NCI-H2227 (cell line): ENCODE results near the gene CDK16.

Source experiments
- DNase-seq: peaks from one replicate; lab custom pipeline; 2025; ENCODE audit not compliant: unreplicated experiment; lab: John Stamatoyannopoulos, UW

CDK16 gene

GRCh38 chrX:47206316-47206715 is 12.2 kb upstream of the CDK16 start:
- DNase-seq, result no peak

GRCh38 chrX:47208108-47208507 is 10.4 kb upstream of the CDK16 start:
- DNase-seq, result no peak

GRCh38 chrX:47209508-47210238 is 8.8 kb upstream of the CDK16 start:
- no peak for DNase-seq

- DNase-seq, result no peak
These were observed 7.6 kb upstream of the CDK16 start for GRCh38 chrX:47210661-47211425.

- DNase-seq, result no peak
These were observed 5.8 kb upstream of the CDK16 start for GRCh38 chrX:47212381-47213293.

- no peak for DNase-seq
These were observed 3.9 kb upstream of the CDK16 start for GRCh38 chrX:47214435-47215077.

- DNase-seq, result no peak
These were observed 3.1 kb upstream of the CDK16 start for GRCh38 chrX:47215291-47215900.

- DNase-seq, result no peak
These were observed 2.0 kb upstream of the CDK16 start for GRCh38 chrX:47216393-47216925.

- DNase-seq, result no peak
These were observed 1.2 kb upstream of the CDK16 start for GRCh38 chrX:47217121-47217851.

GRCh38 chrX:47217852-47218279 is 615 bp upstream of the CDK16 start:
- peak; percentile 99 for DNase-seq

GRCh38 chrX:47218920-47219815 is 687 bp downstream of the CDK16 start:
- peak; percentile 78 for DNase-seq

- DNase-seq, result no peak
These were observed 3.3 kb downstream of the CDK16 start for GRCh38 chrX:47221756-47222155.

- peak; percentile 32 for DNase-seq
These were observed 4.4 kb downstream of the CDK16 start for GRCh38 chrX:47222751-47223350.

- DNase-seq, result no peak
These were observed 5.2 kb downstream of the CDK16 start for GRCh38 chrX:47223476-47224250.

GRCh38 chrX:47224266-47224895 is 5.9 kb downstream of the CDK16 start:
- DNase-seq, result no peak

- DNase-seq, result no peak
These were observed 6.4 kb downstream of the CDK16 start for GRCh38 chrX:47224896-47225290.

- no peak for DNase-seq
These were observed 7.6 kb downstream of the CDK16 start for GRCh38 chrX:47226071-47226470.
